CD14-positive monocyte (primary cell): Measurements from ENCODE around the gene FOCAD. TPM values are rescaled to one million over a fixed set of nuclear protein-coding genes. Genes with fewer than 3 reads are reported as not detected.

Experiments
- DNase-seq, 3 donors: peaks; one replicate each; pipeline ENCODE4 v3.0.0-alpha.2; 2011 to 2022
- H2AFZ ChIP-seq: 2 replicates; pipeline ENCODE4 v1.6.0; 2012; ENCODE audit warnings: mild to moderate bottlenecking, low read depth, low read length, inconsistent platforms; ENCODE audit not compliant: insufficient read depth, poor library complexity, severe bottlenecking
- H3K27ac ChIP-seq, 2 donors: 1 replicate in 1 of 2; 2 replicates in 1 of 2; pipeline ENCODE4 v1.5.1; 2012 to 2013; ENCODE audit warnings: low read length in 2 of 2, control low read depth in 1 of 2, inconsistent platforms in 1 of 2, low read depth in 1 of 2, mild to moderate bottlenecking in 1 of 2
- H3K27me3 ChIP-seq, 2 donors: one replicate each; pipeline versions ENCODE4 v1.6.0 to v1.6.1; 2011 to 2013; ENCODE audit warnings: low read length in 2 of 2; ENCODE audit not compliant: control insufficient read depth in 2 of 2, insufficient read depth in 2 of 2
- H3K36me3 ChIP-seq, 2 donors: replicated peaks in 1 of 2; 1 replicate in 1 of 2; 2 replicates in 1 of 2; pipeline versions ENCODE4 v1.5.1 to v1.6.1; 2012 to 2013; ENCODE audit warnings: low read length in 2 of 2, control low read depth in 1 of 2, inconsistent platforms in 1 of 2, mild to moderate bottlenecking in 1 of 2; ENCODE audit not compliant: insufficient read depth in 2 of 2, control insufficient read depth in 1 of 2
- H3K4me1 ChIP-seq, 2 donors: 1 replicate in 1 of 2; 2 replicates in 1 of 2; pipeline versions ENCODE4 v1.5.1 to v1.6.1; 2012 to 2013; ENCODE audit warnings: low read length in 2 of 2, control low read depth in 1 of 2, inconsistent platforms in 1 of 2, mild to moderate bottlenecking in 1 of 2, moderate library complexity in 1 of 2; ENCODE audit not compliant: insufficient read depth in 2 of 2, control insufficient read depth in 1 of 2
- H3K4me2 ChIP-seq: replicated peaks from 2 replicates; pipeline ENCODE3; 2012; ENCODE audit warnings: low read length, moderate library complexity, mild to moderate bottlenecking; ENCODE audit not compliant: poor library complexity, severe bottlenecking; ENCODE audit errors: extremely low read depth
- H3K4me3 ChIP-seq, 3 experiments: fragments of 200-600 bp in 1 of 3; sonication (generic) in 1 of 3; replicated peaks in 1 of 3; 1 replicate in 2 of 3; 2 replicates in 1 of 3; pipeline ENCODE4 v1.5.1; 2011 to 2013; ENCODE audit warnings: low read length in 3 of 3, mild to moderate bottlenecking in 3 of 3, control low read depth in 2 of 3, low read depth in 2 of 3, inconsistent platforms in 1 of 3, moderate library complexity in 1 of 3
- H3K79me2 ChIP-seq: 2 replicates; pipeline ENCODE4 v1.6.0; 2012; ENCODE audit warnings: mild to moderate bottlenecking, control low read depth, inconsistent platforms, low read length, moderate library complexity; ENCODE audit not compliant: insufficient read depth
- H3K9ac ChIP-seq: 2 replicates; pipeline ENCODE4 v1.6.0; 2017; ENCODE audit warnings: low read length, mild to moderate bottlenecking; ENCODE audit not compliant: insufficient read depth, poor library complexity, severe bottlenecking
- H3K9me3 ChIP-seq, 2 donors: replicated peaks in 1 of 2; 1 replicate in 1 of 2; 2 replicates in 1 of 2; pipeline versions ENCODE4 v1.5.1 to v1.6.1; 2012 to 2013; ENCODE audit warnings: low read length in 2 of 2, control low read depth in 1 of 2; ENCODE audit not compliant: control insufficient read depth in 1 of 2, insufficient read depth in 1 of 2
- H4K20me1 ChIP-seq: 2 replicates; pipeline ENCODE4 v1.6.0; 2012; ENCODE audit warnings: mild to moderate bottlenecking, low read length, control low read depth, moderate library complexity; ENCODE audit not compliant: insufficient read depth
- H3K27ac Mint-ChIP-seq, 7 donors: one replicate each; pipeline ENCODE4 v1.8.0; 2020; ENCODE audit warnings: mild to moderate bottlenecking in 7 of 7, mixed read lengths in 7 of 7, moderate library complexity in 6 of 7, inconsistent platforms in 2 of 7
- H3K27me3 Mint-ChIP-seq, 3 donors: one replicate each; pipeline ENCODE4 v1.8.0; 2021 to 2022; ENCODE audit warnings: low read depth in 3 of 3, mild to moderate bottlenecking in 3 of 3, mixed read lengths in 3 of 3, moderate library complexity in 3 of 3, inconsistent platforms in 1 of 3
- H3K36me3 Mint-ChIP-seq, 2 donors: one replicate each; pipeline ENCODE4 v1.8.0; 2020; ENCODE audit warnings: mixed read lengths in 2 of 2, inconsistent platforms in 1 of 2, mild to moderate bottlenecking in 1 of 2
- H3K4me1 Mint-ChIP-seq: one replicate; pipeline ENCODE4 v1.8.0; 2020; ENCODE audit warnings: mild to moderate bottlenecking, mixed read lengths
- H3K4me3 Mint-ChIP-seq, 2 donors: one replicate each; pipeline ENCODE4 v1.8.0; 2020; ENCODE audit warnings: mild to moderate bottlenecking in 2 of 2, mixed read lengths in 2 of 2, moderate library complexity in 1 of 2
- H3K9me3 Mint-ChIP-seq, 7 donors: one replicate each; pipeline ENCODE4 v1.8.0; 2020 to 2022; ENCODE audit warnings: mixed read lengths in 7 of 7, mild to moderate bottlenecking in 6 of 7, moderate library complexity in 6 of 7, inconsistent platforms in 2 of 7
- WGBS: methylation state at CpG from one replicate; pipeline ENCODE4 v1.1.5; 2013; ENCODE audit warnings: missing lambda C conversion rate; ENCODE audit not compliant: insufficient coverage; 5-methylcytosine and 5-hydroxymethylcytosine counted together
- intact Hi-C, 2 donors: fragments of 100-400 bp; cut with micrococcal nuclease; formaldehyde crosslinking; loops; one replicate each; pipeline versions ENCODE4 v1.15.0 to v1.15.1; 2023
- polyA plus RNA-seq, 3 donors: library from polyadenylated mRNA; depleted of rRNA in 1 of 3; unstranded in 2 of 3; stranded (reverse) in 1 of 3; fragments of 300-500 nt in 2 of 3; fragments of >200 nt in 1 of 3; fragmentation: Illumina TruSeq in 2 of 3; gene quantifications; 1 replicate in 2 of 3; 2 replicates in 1 of 3; pipeline ENCODE4 v1.2.3, GENCODE V29; 2012 to 2021
- TF ChIP-seq, protein P1 (sequence below): fragments of 200-600 bp; IDR thresholded peaks from one replicate; pipeline ENCODE4 v1.8.0; 2022; ENCODE audit warnings: antibody characterized with exemption, mild to moderate bottlenecking

Gene FOCAD
- polyA plus RNA-seq, 3 donors: 4.9 to 6.3 (median 5.1) TPM

DNA sequence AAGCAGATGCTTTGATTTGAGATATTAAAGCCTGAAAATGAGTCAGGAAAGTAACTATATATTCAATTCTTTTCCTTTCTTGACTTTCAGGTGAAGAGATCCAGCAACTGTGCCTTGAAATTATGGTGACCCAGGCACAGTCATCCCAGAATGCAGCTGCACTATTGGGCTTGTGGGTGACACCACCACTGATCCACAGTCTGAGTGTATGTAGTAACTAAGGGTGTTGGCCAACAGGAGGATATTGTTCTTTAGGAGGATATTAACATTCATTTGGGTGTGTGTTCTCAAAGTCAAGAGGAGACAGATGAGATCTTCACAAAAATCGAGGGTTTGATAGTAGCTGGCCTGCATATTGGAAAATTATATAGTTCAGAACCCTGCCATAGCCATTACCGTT, 294.2 kb downstream of the FOCAD start:
- H2AFZ ChIP-seq: no peak overlapping the region
- H3K4me3 Mint-ChIP-seq: no peak overlapping the region
- peaks cover 0 to 7% (median 5%) of the 10 kb centered on the region in 7 donors for H3K9me3 Mint-ChIP-seq
- peaks cover 0 to 1% (median 0%) of the 10 kb centered on the region in 3 donors for H3K27me3 Mint-ChIP-seq
- no peaks in the 10 kb centered on the region for H3K79me2 ChIP-seq
- no peak overlapping the region for H3K27ac ChIP-seq
- peaks cover 17 to 18% of the 10 kb centered on the region in 2 donors for H3K4me1 ChIP-seq
- peaks cover 15% of the 10 kb centered on the region for H3K4me1 Mint-ChIP-seq
- WGBS: no CpG with 5 or more reads among the region's 2 CpGs
- no peak overlapping the region for H3K4me3 ChIP-seq
- H3K27ac Mint-ChIP-seq: peak overlapping the region in 1 of 7 donors; percentile 66
- no peak overlapping the region for H3K9ac ChIP-seq
- DNase-seq: no peak
- no peak overlapping the region for H3K4me2 ChIP-seq
- H3K36me3 Mint-ChIP-seq: peaks cover 26% of the 10 kb centered on the region in 2 donors
- H4K20me1 ChIP-seq: no peaks in the 10 kb centered on the region
- intact Hi-C loops: loop anchor here in 1 of 2 donors (5.0 kb wide), 1 partner anchor 54 kb away; the partner anchor contains the start of gene HACD4
- TF ChIP-seq, protein P1, sequence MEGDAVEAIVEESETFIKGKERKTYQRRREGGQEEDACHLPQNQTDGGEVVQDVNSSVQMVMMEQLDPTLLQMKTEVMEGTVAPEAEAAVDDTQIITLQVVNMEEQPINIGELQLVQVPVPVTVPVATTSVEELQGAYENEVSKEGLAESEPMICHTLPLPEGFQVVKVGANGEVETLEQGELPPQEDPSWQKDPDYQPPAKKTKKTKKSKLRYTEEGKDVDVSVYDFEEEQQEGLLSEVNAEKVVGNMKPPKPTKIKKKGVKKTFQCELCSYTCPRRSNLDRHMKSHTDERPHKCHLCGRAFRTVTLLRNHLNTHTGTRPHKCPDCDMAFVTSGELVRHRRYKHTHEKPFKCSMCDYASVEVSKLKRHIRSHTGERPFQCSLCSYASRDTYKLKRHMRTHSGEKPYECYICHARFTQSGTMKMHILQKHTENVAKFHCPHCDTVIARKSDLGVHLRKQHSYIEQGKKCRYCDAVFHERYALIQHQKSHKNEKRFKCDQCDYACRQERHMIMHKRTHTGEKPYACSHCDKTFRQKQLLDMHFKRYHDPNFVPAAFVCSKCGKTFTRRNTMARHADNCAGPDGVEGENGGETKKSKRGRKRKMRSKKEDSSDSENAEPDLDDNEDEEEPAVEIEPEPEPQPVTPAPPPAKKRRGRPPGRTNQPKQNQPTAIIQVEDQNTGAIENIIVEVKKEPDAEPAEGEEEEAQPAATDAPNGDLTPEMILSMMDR: no peak
- H3K36me3 ChIP-seq: peaks cover 0 to 11% of the 10 kb centered on the region in 2 donors
- H3K9me3 ChIP-seq: peaks cover 17 to 25% of the 10 kb centered on the region in 2 donors
- H3K27me3 ChIP-seq: no peaks in the 10 kb centered on the region

DNA sequence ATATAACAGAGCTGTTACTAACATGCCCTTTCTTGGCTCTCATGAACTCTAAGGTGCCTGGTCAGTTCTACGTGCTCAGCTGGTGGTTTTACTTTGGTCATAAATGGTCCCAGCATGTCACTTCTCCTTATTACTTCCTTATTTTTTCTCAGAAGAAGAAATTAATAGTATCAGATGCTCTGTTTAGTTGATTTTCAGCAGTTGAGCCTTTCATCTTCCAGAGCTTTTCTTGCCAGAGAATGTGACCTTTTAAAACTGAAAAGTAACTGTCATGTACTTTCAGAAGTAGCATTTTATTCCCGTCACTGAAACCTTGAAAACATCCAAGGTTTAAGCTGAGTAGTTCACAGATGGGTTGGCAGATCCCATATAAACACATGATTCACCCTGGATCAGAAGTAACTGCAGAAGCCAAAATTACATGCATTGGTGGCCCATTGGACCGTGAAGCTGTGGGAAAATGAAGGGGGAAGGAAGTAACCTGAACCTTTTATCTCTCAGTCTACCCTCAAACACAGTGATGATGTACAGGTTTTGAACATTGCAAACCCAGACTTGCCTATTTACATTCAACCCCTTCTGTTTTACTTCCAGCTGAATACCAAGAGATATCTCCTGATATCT, 296.9 kb downstream of the FOCAD start:
- no peaks in the 10 kb centered on the region for H3K79me2 ChIP-seq
- intact Hi-C loops: loop anchor here (5.0 kb wide), 2 partner anchors 46 to 126 kb away; no protein-coding TSS in a partner anchor
- peak overlapping the region; percentile 32 for H3K4me2 ChIP-seq
- TF ChIP-seq, protein P1: no peak
- H3K9me3 ChIP-seq: no peaks in the 10 kb centered on the region
- peak overlapping the region in 1 of 3 experiments; percentile 15 for H3K4me3 ChIP-seq
- H3K27me3 ChIP-seq: no peaks in the 10 kb centered on the region
- DNase-seq: peak; percentile 70 to 80 (median 73)
- H2AFZ ChIP-seq: peak overlapping the region; percentile 33
- peaks cover 32 to 35% of the 10 kb centered on the region in 2 donors for H3K4me1 ChIP-seq
- peaks cover 0 to 11% of the 10 kb centered on the region in 2 donors for H3K36me3 ChIP-seq
- WGBS: 83% methylated on average over 1 of the region's 3 CpGs
- Mint-ChIP-seq H3K4me3 (peak overlapping the region in 1 of 2 donors; percentile 61), H3K27me3 (peaks cover 0 to 1% (median 0%) of the 10 kb centered on the region in 3 donors), H3K9me3 (peaks cover 0 to 5% (median under 1%) of the 10 kb centered on the region in 7 donors), H3K4me1 (peaks cover 26% of the 10 kb centered on the region), H3K27ac (peak overlapping the region; percentile 62 to 91 (median 85)), H3K36me3 (peaks cover 21 to 24% of the 10 kb centered on the region in 2 donors)
- no peak overlapping the region for H3K9ac ChIP-seq
- peak overlapping the region; percentile 47 to 79 for H3K27ac ChIP-seq
- no peaks in the 10 kb centered on the region for H4K20me1 ChIP-seq
